Gastrocnemius medialis (tissue), 4 donors: Measurements from ENCODE around the gene ZBED4.

Experiments used
- CTCF ChIP-seq, 5 experiments: fragments of 450-650 bp in 3 of 5; fragments of 200-600 bp in 2 of 5; sonication (generic) in 2 of 5; IDR thresholded peaks in 4 of 5; conservative IDR thresholded peaks in 1 of 5; 1 replicate in 4 of 5; 2 replicates in 1 of 5; pipeline ENCODE4 v1.5.1; 2016 to 2019; ENCODE audit warnings: antibody characterized with exemption in 5 of 5, mild to moderate bottlenecking in 3 of 5, moderate library complexity in 3 of 5
- POLR2A ChIP-seq, 2 donors: fragments of 450-650 bp; IDR thresholded peaks; one replicate each; pipeline ENCODE4 v1.6.1; 2017; ENCODE audit warnings: antibody characterized with exemption in 2 of 2, mild to moderate bottlenecking in 2 of 2, moderate library complexity in 2 of 2

- TF ChIP-seq CTCF (IDR thresholded peaks at IDR 0.05 in 4 of 5, conservative IDR thresholded peaks at IDR 0.05 in 1 of 5), result no peak
- no peak for TF ChIP-seq POLR2A (IDR thresholded peaks at IDR 0.05)
These were observed 12.5 kb downstream of the ZBED4 start for GRCh38 chr22:49866134-49866533.
